ENCODE data around the gene GOLGA1.
"Not testable (repeated sequence)": the region's sequence is repeated elsewhere in the genome, so short reads cannot be mapped to it uniquely, and the experiment has no call there.

GOLGA1 gene

GRCh38 chr9:124855944-124856765 lies 84.7 kb downstream of the GOLGA1 start:
- no peak for DNase-seq

GRCh38 chr9:124855566-124855943 lies 85.3 kb downstream of the GOLGA1 start:
- no peak for DNase-seq

- DNase-seq = no peak
These were observed 86.1 kb downstream of the GOLGA1 start for GRCh38 chr9:124854822-124855221.

- DNase-seq = no peak
These were observed 86.7 kb downstream of the GOLGA1 start for GRCh38 chr9:124854161-124854560.

GRCh38 chr9:124853605-124854143 lies 87.2 kb downstream of the GOLGA1 start:
- no peak for DNase-seq

- DNase-seq = peak; percentile 65
These were observed 87.9 kb downstream of the GOLGA1 start, which contains the start of gene WDR38 for GRCh38 chr9:124852829-124853531. TSS of gene WDR38 (plus strand) at chr9:124853460. CDS start at chr9:124853532, 72 bp downstream.

- DNase-seq = no peak
These were observed 88.6 kb downstream of the GOLGA1 start for GRCh38 chr9:124852121-124852828.

- DNase-seq = peak; percentile 74
These were observed 91.1 kb downstream of the GOLGA1 start for GRCh38 chr9:124849801-124850200.

GRCh38 chr9:124846969-124847368 lies 93.9 kb downstream of the GOLGA1 start:
- DNase-seq = no peak

- DNase-seq = not testable (repeated sequence)
These were observed 94.4 kb downstream of the GOLGA1 start for GRCh38 chr9:124846467-124846866.

GRCh38 chr9:124844291-124844690 lies 96.6 kb downstream of the GOLGA1 start:
- no peak for DNase-seq

- DNase-seq = no peak
These were observed 97.3 kb downstream of the GOLGA1 start for GRCh38 chr9:124843456-124844034.

GRCh38 chr9:124841075-124841821 lies 99.6 kb downstream of the GOLGA1 start:
- DNase-seq = no peak

GRCh38 chr9:124840300-124840833 lies 100.5 kb downstream of the GOLGA1 start:
- DNase-seq = no peak

- no peak for DNase-seq
These were observed 101.1 kb downstream of the GOLGA1 start for GRCh38 chr9:124839612-124840299.

GRCh38 chr9:124838567-124839275 lies 102.2 kb downstream of the GOLGA1 start:
- DNase-seq = not testable (repeated sequence)

- DNase-seq = not testable (repeated sequence)
These were observed 102.8 kb downstream of the GOLGA1 start for GRCh38 chr9:124838132-124838531.

GRCh38 chr9:124835026-124835557 lies 105.8 kb downstream of the GOLGA1 start:
- peak; percentile 87 for DNase-seq

- peak; percentile 61 for DNase-seq
These were observed 106.3 kb downstream of the GOLGA1 start for GRCh38 chr9:124834591-124834990.

Measured in fibroblast of upper back skin (primary cell).